ENCODE data around the gene UNK. TPM values are rescaled to one million over a fixed set of nuclear protein-coding genes. Genes with fewer than 3 reads are reported as not detected.

Gene UNK
- total and polyA plus RNA-seq, 2 of the 13 experiments (the other 11 are each of a cell fraction or from before 2014, with no cell fraction given) = 31.6 to 33.0 TPM

- TF ChIP-seq ZNF512B (CRISPR knock-in tag; IDR thresholded peaks at IDR 0.05; ENCODE audit: borderline replicate concordance) (no peak), TBL1XR1 (IDR thresholded peaks at IDR 0.05; ENCODE audit: borderline replicate concordance, low read length, partially characterized antibody) (no peak), ATF1 (CRISPR knock-in tag; IDR thresholded peaks at IDR 0.05) (no peak), TRAFD1 (CRISPR knock-in tag; IDR thresholded peaks at IDR 0.05; ENCODE audit: borderline replicate concordance) (no peak), ZNF816 (CRISPR knock-in tag; IDR thresholded peaks at IDR 0.05; ENCODE audit: borderline replicate concordance) (no peak)
These were observed 56.2 kb downstream of the UNK start (continued) for GRCh38 chr17:75840799-75841164.

GRCh38 chr17:75842411-75842810 is 57.8 kb downstream of the UNK start:
- DNase-seq (ENCODE audit: low spot score) (no peak), FAIRE-seq (no peak), ATAC-seq (no peak)
- 0 out of 2 replicates have a peak, but pooled peaks cover 2% of the 10 kb centered on the region for H4K20me1 ChIP-seq (ENCODE audit: insufficient read depth, low read length)
- no peak overlapping the region for H2AFZ ChIP-seq (ENCODE audit: low read length)
- ChIA-PET CTCF (ENCODE audit: low intra/inter-chr PET ratio, low total read pairs) (no interaction called here), POLR2A (no interaction called here)
- peaks cover 3 to 7% of the 10 kb centered on the region in 2 experiments; a peak in 4 of 5 replicates for H3K36me3 ChIP-seq (replicated peaks in 1 of 2; ENCODE audit: control insufficient read depth in 1 of 2, insufficient read depth in 2 of 2, low read length in 2 of 2)
- no peak overlapping the region for H3K9ac ChIP-seq (ENCODE audit: insufficient read depth, low read depth, low read length)
- H3K4me3 ChIP-seq (replicated peaks in 1 of 3; ENCODE audit: insufficient read depth in 1 of 3, low read depth in 2 of 3, low read length in 3 of 3) = no peak overlapping the region
- H3K9me3 ChIP-seq (ENCODE audit: low read length) = no peaks in the 10 kb centered on the region
- no peaks in the 10 kb centered on the region for H3K27me3 ChIP-seq (ENCODE audit: control insufficient read depth in 1 of 2, insufficient read depth in 2 of 2, low read length in 2 of 2)
- BruUV-seq (replicated peaks) = no TSS peak
- intact Hi-C loops (cut with micrococcal nuclease; ENCODE audit: unreplicated experiment) = no loop called here
- in situ Hi-C loops (cut with HindIII; ENCODE audit: extremely low pct_ligation_motif_present, low pct_unique_long_range_greater_than_20kb) = no loop called here
- no peak overlapping the region for H3K4me2 ChIP-seq (ENCODE audit: low read depth, low read length)
- H3K4me1 ChIP-seq (ENCODE audit: insufficient read depth, low read length) = peaks cover 46% of the 10 kb centered on the region
- no peaks in the 10 kb centered on the region for H3K79me2 ChIP-seq (ENCODE audit: insufficient read depth, low read length)
- no peak overlapping the region for H3K27ac ChIP-seq (ENCODE audit: extremely low read length, insufficient read depth, low read length)
- 91% methylated on average over 12 of the region's 18 CpGs for WGBS (ENCODE audit: low lambda C conversion rate)
- TF ChIP-seq CENPT (CRISPR knock-in tag; IDR thresholded peaks at IDR 0.05; ENCODE audit: low read depth) (no peak), KLF15 (CRISPR knock-in tag; IDR thresholded peaks at IDR 0.05; ENCODE audit: borderline replicate concordance) (no peak), ZBTB2 (CRISPR knock-in tag; IDR thresholded peaks at IDR 0.05; ENCODE audit: low read depth) (no peak), ZNF678 (CRISPR knock-in tag; IDR thresholded peaks at IDR 0.05) (no peak), ZNF567 (CRISPR knock-in tag; IDR thresholded peaks at IDR 0.05; ENCODE audit: borderline replicate concordance) (no peak), CHD4 (IDR thresholded peaks at IDR 0.05; ENCODE audit: borderline replicate concordance, low read length) (no peak), HNRNPL (IDR thresholded peaks at IDR 0.05; ENCODE audit: low read depth, low read length) (0 out of 2 replicates have a peak, but pooled peaks have one; percentile 52), ZNF143 (CRISPR knock-in tag; IDR thresholded peaks at IDR 0.05) (no peak), CBFB (CRISPR knock-in tag; IDR thresholded peaks at IDR 0.05) (no peak)

Measured in HepG2 (cell line).